GM18502 (cell line): Measurements from ENCODE around the gene PACRG.

ENCODE experiments used
- ATAC-seq: cut with Tn5 transposase; IDR thresholded peaks from one replicate; pipeline ENCODE4 v1.9.1; 2021; ENCODE audit warnings: mild to moderate bottlenecking; ENCODE audit not compliant: unreplicated experiment, poor library complexity

Gene PACRG

DNA sequence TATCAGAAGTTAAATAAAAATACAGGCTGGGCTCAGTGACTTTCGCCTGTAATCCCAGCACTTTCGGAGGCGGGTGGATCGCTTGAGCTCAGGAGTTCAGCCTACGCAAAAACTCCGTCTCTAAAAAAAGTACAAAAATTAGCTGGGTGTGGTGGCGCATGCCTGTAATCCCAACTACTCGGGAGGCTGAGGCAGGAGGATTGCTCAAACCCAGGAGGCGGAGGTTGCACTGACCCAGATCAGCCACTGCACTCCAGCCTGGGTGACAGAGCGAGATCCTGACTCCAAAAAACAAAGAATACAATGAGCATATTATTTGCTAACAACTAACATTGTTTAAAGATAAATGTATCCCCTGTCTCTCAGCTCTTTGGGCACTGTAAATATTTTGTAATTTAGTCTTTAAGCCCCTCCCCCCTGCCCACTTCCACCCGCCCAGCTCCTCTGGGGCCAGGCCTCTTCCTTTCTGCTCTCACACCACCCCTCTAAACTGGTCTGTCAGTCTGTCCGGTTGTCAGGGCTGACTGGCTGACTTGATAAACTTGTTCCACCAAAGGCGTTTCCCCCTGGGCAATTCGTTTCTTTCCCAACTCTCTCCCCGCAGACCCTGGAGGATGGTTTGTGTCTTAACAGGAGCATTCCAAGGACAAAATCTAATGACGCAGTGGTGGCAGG lies 624.4 kb downstream of the PACRG start:
- no peak for ATAC-seq

DNA sequence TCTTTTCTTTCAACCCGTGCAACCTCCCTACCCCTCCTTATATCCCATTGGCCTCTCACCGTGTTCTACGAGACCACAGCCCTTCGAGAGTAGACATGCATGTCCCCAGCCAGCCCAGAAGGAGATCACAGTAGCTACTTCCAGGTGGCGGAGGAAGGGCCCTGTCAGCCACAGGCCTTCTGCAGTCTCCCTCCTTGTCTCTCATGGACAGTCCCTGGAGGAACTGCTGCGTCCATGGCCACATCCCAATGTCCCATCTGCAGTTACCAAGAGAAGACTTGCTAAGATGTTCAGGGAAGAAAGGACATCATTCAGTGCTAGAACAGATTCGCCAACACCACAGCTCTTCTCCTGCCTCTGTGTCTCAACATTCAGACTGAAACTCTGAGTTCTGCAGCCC lies 625.2 kb downstream of the PACRG start:
- ATAC-seq, result no peak

DNA sequence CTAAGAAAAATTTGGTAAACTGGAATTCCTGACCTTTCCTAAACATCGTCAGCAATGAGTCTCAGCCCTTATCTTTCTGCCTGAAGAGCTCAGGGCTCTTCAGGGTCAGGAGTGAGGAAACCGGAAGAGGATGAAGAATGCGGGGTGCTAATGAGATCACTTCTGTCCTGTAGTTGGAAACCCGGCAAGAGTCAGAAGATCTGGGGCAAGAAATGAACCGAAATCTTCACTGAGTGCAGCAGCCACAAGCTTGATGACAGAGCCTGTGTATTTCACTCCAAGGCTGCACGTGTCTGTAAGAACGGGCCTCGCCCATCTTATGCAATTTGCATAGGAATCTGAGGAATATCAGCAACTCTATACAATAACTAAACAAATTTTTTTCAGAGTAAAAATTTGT lies 626.3 kb downstream of the PACRG start:
- ATAC-seq, result no peak

DNA sequence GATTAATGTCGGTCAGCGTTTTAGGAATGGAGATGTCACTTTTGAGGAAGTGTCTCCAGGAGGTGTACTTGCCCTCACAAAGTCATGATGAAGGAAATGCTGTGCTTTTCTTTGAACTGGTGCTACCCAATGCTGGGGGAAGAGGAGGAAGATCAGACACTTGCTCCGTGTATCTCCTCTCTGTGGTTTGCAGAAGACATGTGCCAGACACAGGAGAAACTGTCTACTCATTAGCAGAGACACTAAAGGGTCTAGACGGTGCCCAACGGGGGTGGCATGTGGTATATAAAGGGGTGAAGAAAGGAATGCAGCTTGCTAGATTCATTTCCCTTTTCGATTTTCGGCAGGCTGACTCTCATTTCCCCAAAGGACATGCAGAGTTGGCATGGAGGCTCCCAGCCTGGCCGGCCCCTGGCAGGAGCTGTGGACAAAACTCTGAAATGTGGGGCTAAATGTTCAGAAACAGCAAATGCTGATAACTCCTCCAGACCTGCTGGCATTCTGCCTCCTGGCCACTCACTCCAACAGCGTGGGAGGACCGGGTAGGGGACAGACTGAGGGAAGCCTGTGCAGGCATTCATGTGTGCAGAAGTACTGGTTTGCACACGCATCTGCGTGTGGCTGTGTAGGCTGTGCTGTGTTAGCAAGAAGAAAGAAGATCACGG lies 627.1 kb downstream of the PACRG start:
- peak; percentile 84 for ATAC-seq

DNA sequence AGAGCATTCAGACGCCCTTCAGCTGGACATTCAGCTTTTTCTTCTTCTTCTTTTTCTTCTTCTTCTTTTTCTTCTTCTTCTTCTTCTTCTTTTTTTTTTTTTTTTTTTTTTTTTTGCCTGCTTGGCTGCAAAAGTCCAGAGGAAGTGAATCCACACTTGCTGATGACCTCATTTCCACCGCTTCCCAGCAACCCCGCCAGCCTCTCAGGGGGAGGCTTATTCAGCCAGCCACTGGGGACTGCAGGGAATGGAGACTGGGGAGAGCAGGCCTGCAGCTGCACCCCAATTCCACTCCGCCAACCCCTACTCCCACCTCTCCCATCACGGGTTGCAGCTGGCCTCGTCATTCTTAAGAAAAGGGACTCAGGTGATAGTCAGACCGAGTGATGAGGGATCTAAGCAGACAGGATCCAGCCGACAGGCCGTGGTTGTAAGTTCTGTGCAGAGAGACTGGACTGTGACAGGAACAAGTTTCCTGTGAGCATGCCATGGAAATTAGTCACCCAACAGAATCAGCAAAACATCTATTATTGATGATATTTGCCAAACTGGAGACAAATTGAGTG lies 627.7 kb downstream of the PACRG start:
- ATAC-seq, result peak; percentile 49

DNA sequence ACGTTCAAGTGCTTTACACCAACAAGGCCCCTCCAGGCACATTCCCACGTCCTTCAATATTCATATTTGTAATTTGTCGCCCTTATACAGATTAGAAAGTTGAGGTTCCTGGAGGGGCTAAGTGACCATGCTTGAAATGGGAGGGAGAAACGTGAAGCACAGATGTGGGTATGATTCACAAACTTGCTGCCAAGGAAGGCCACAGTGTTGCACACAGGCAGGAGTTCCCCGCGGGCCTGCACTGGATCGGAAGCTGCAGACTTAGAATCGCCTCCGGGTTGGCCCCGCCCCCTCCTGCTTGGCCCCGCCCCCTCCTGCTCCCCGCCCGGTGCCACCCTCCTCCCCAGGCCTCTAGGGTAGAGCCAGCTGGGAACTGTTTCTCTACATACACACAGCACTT lies 628.5 kb downstream of the PACRG start:
- ATAC-seq, result no peak

DNA sequence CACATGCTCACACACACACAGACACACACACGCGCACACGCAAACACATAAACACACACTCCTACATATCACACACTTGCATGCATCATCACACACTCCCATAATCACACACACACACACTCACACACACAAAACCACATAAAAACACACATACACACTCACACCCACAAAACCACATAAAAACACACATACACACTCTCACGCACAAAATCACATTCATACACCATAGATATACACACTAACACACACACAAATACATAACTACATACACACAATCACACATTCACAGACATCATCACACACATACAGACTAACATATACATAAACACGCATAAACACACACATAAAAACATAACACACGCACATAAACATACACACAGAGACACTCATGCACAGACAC lies 629.0 kb downstream of the PACRG start:
- ATAC-seq, result no peak

DNA sequence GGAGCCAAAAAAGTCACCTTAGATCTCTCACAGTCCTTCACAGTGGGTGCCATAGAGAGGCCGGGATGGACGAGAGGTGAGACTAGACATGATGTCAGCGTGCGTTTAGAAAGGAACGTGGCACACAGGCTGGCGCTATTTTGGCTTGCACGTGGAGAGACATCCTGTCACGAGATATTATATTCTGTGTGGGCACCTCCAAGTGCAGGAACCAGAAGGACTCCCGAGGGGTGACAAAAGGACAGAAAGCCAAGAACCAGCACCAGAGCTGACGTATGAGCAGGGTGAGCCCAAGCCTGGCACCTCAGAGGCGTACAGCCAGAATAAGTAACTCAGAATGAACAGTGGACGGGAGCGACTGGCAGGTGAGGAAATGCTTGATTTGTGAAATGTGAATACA lies 636.9 kb downstream of the PACRG start:
- no peak for ATAC-seq
